GM19043 (cell line): ENCODE data around the gene TMEM272.

ENCODE experiments used
- ATAC-seq: cut with Tn5 transposase; IDR thresholded peaks from one replicate; pipeline ENCODE4 v1.9.1; 2021; ENCODE audit warnings: low read depth; ENCODE audit not compliant: unreplicated experiment

TMEM272 gene

GRCh38 chr13:51807041-51807440 is 37.9 kb downstream of the TMEM272 start:
- ATAC-seq = no peak

DNA sequence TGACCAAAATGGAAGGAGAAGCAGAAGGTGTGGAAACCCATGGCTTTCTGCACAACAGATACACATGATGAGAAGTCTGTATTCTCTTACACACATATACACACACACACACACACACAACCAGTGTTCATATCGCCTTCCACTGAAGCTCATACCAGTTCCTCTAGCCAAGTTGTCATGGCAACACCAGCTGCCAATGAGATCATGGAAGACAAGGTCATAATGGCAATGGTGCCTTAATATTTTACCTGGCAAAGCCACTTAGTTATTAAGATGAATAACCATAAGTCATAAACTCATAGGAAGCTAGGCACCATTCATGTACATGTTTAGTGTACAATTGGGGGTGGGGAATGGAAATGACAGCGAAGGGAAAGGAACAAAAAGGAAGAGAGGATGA is 38.4 kb downstream of the TMEM272 start:
- no peak for ATAC-seq

DNA sequence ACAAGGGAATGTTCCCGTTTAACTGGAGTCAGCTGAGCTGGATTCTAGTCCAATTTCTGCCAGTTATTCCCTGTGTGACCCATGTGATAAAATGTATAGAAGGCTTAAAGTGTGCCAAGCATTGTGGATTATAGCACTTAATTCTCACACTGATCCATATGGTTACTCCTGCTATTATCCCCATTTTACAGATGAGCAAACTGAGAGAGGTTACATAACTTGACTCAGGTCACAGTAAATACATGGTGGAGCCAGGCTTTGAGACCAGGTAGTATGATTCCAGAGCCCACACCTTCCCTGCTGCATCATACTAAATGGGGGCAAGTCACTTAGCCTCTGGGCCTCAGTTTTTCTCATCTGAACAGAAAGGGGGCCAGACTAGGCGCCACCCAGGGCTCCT is 39.1 kb downstream of the TMEM272 start:
- ATAC-seq = no peak

DNA sequence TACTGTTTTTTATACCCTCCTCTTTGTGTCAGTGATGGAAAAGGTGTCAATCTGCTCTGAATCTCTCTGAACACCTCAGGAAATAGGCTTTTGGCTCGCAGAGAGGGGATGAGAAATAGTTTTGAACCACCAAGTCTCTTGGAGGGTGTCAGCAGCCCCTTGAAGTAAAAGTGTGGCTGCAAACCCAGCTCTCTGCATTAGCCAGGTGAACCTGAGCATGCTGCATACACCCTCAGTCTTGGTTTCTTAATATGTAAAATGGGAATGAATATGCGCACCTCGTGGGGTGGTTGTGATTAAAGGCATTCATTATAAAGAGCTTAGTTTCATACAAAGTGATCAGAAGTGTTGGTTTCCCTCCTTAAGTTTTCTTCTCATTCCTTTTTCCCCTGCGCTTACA is 39.7 kb downstream of the TMEM272 start:
- no peak for ATAC-seq

DNA sequence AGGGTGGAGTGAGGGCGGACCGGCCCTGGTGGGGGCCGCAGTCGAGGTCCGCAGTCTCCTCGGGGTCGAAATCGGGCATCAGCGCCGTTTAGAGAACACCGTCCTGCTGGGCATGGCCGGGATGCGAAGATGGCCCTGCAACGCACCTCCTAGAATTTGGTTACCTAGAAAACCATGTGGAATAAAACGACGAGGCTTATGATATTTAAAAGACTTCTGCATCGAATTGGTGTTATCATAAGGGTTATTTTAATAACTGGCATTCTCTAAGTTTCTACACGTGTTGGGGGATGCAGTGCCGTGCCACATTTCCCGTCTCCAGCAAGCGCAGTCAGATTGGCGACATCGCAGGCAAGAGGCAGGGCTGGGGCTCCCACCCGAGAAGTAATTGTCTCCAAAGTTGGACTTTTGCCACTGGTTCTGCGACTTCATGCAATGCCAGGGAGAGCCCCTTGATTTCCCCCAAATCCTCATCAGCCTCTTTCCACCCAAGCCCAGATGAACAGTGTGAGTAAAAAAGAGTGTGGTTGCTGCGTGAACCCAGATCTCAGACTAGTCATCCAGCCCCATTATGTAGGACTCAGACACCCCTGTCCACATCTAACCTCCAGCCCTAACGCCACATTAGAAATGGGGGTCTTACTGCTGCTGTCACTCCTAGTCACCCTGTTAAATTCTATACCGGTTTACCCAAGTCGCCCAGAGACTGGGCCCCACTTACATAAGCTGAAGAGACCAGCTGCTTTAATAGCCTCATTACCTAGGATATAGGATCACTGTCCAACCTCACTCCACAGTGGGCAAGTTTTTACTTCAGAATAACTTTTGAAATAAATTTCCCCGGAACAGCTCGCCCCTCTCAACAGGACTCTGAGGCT is 40.4 kb downstream of the TMEM272 start:
- no peak for ATAC-seq

GRCh38 chr13:51803422-51804294 is 41.3 kb downstream of the TMEM272 start, which contains the start of gene DHRS12:
Gene DHRS12 (minus strand): TSS chr13:51804163. CDS start chr13:51799659, 4,504 bp downstream.
- peak; percentile 84 for ATAC-seq

DNA sequence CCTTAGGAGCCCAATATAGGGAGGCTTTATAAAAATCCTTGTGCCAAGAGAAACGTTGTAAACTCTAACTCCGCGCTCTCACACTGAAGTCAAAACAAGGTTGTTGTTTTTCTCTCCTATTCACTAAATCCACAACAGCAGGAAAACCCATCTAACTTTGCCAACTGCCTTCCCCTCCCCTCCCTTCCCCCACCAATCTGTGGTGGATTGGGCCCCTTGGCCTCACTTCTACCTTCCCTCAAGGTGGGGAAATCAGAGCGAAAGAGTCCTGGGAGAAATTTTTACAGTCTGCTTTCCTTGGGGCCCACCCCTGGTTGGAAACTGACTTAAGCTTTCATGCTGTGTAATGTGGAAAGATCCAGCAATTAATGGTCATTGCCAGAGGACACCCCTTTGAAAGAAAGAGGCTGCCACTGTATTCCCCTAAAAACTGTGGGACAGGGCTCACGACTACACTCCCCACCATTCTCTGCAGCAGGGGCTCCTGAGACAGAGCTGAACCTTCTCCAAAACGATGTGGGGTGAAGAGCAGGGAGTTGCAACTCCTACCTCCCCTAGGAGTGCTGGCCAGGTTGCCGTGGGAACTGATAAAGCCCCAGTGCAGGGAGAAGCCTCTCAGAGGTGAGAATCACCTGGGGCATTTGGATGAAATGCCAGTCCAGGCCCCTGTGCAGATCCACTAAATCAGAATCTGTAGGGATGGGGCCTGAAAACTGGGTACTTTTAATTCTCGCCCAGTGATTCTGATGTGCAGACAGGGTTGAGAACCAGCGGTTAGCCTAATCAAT is 42.2 kb downstream of the TMEM272 start:
- ATAC-seq = no peak

- ATAC-seq = no peak
These were observed 43.3 kb downstream of the TMEM272 start for GRCh38 chr13:51801631-51802099.

DNA sequence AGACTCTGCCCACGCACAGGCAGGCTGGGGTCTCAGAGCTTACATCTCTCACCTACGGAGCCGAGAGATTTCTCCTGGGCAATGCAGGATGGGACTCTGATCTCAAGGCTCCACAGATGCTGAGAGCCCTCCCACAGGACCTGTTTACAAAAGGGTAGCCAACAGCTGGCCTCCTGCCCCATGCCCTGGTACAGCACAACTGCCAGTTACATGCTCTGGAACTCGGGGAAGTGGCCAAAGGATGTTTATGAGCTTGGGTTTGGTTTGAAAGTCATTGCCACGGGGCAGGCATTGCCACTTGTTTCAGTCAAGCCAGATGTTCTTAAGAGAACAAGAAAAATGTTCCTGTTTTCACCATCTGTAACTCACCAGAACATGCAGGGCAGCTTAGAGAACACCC is 44.5 kb downstream of the TMEM272 start:
- ATAC-seq = no peak

- no peak for ATAC-seq
These were observed 45.7 kb downstream of the TMEM272 start for GRCh38 chr13:51799261-51799660.

- peak; percentile 43 for ATAC-seq
These were observed 47.1 kb downstream of the TMEM272 start for GRCh38 chr13:51797664-51798488.

DNA sequence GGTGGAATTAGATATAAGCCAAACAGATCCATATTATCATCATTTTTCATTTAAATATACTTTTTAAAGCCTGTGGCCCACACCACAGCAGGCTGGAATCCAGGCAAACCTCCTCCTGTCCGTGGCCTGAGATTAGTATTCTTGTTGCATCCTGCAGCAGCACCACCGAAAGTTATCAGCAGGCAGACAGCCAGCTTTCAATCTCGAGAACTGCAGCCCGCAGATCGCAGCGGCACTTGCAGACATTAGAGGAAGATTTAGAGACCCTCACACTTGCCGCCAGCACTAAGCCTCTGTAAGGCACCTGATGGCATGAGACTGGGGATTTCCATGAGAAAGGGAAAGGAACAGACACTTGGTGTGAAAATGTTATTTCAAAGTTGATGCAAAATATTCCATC is 48.4 kb downstream of the TMEM272 start:
- ATAC-seq = no peak

- no peak for ATAC-seq
These were observed 49.6 kb downstream of the TMEM272 start for GRCh38 chr13:51795419-51795818.

DNA sequence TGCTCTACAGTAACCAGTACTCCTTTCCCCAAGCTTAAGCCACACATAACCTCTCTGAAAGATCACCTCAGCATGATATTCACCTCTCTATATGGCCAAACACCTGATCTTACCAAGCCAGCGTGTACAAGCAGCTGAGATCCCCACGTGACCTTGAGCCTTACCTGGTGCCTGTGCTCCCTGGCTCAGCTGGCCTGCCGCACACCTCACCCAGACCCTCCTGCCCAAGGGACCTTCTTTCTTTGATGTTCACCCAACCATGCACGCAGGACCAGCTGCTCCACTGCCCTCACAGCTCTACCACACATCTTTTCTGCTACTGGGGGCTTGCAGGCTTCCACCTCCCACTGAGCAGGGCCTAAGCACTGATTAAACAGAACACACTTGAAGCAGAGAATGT is 50.0 kb downstream of the TMEM272 start:
- ATAC-seq = no peak

GRCh38 chr13:51793570-51794271 is 51.3 kb downstream of the TMEM272 start:
- peak; percentile 69 for ATAC-seq

- ATAC-seq = no peak
These were observed 58.3 kb downstream of the TMEM272 start for GRCh38 chr13:51786425-51787265.

DNA sequence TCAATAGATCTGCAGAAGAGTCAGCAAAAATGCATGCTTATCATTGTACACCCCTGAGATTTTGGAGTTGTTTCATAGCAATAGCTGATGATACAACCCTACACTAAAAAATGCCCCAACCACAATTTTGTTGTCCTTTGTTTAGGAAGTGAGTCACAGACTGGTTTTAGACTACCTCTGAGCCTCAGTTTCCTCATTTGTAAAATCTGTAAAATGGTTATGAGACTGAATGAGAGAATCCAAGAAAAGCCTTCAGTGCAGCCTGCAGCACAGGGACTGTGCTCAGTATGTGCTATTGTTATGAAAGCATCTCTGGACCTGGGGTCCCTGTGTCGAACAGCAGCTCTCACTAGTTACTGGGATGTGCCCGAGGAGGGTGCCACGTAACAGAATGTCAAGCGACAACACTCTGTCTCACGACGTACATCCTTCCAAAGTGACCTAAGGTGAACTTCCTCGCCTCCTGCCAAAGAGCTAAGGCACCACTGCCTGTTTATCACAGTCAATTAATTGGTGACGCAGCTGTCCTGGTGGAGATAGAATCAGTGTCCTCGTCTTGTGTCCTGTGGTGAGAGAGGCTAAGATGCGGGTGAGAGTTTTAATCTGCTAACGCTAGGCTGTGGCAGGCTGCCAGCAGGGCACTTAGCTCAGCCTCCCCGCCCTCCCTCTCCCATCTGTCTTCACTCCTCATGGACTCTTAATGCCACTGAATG is 59.1 kb downstream of the TMEM272 start:
- ATAC-seq = no peak

DNA sequence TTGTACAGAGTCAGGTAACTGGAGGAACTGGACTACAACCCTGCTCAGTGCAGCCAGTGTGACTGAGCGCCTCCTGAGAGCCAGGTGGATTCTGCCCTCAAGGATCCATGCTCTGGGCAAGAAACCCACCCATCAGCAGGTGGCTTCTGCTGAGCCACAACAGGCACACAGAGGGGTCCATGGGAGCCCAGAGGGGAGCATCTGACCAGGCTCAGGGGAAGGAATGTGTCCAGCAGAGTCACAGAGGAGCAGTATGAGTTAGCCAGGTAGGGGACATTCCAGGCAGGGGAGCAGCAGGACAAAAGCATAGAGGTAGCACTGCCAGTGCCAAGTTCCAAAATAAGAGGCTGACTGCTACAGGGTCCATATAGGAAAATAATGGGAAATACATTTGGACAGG is 60.9 kb downstream of the TMEM272 start:
- ATAC-seq = no peak
